Measurements from ENCODE around the gene TATDN2. TPM values are rescaled to one million over a fixed set of nuclear protein-coding genes. Genes with fewer than 3 reads are reported as not detected.
A peak's percentile ranks its signal among the peaks of the same experiment; 100 is the strongest.

The TATDN2 gene
- total and polyA plus RNA-seq, 4 donors, result 12.0 to 32.9 (median 23.8) TPM

DNA sequence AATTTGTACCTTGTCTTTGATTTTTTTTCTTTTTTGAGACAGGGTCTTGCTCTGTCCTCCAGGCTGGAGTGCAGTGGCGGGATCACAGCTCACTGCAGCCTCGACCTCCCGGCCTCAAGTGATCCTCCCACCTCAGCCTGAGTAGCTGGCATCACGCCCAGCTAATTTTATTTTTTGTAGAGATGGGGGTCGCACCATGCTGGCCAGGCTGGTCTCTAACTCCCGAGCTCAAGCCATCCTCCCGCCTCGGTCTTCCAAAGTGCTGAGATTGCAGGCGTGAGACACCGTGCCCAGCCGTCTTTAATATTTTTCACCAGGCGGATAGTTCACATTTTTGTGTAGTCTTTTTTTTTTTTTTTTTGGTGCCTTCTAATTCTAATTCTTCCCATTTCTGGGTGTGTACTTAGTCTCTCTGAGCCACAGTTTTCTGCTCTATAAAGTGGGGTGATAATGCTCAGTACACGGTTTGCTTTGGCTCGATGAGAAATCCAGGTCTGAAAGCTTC, 528 bp upstream of the TATDN2 start:
- Histone ChIP-seq H3K4me3 (peak overlapping the region; percentile 86), H3K27ac (ENCODE audit: low read depth in 1 of 2, low read length in 1 of 2) (peak overlapping the region in 1 of 2 donors; percentile 90), H3K9me3 (ENCODE audit: control insufficient read depth in 4 of 4, insufficient read depth in 3 of 4, low read length in 3 of 4) (peaks cover 0 to 6% (median 1%) of the 10 kb centered on the region in 4 donors), H3K36me3 (ENCODE audit: control insufficient read depth in 4 of 4, insufficient read depth in 4 of 4, low read length in 4 of 4) (peaks cover 0 to 3% (median under 1%) of the 10 kb centered on the region in 4 donors), H3K27me3 (ENCODE audit: control insufficient read depth in 3 of 3, insufficient read depth in 3 of 3, low read length in 2 of 3) (no peaks in the 10 kb centered on the region), H3K4me1 (ENCODE audit: control insufficient read depth in 5 of 5, insufficient read depth in 5 of 5, low read length in 5 of 5) (peaks cover 0 to 24% (median 9%) of the 10 kb centered on the region in 5 donors), H3K9ac (ENCODE audit: insufficient read depth in 1 of 2, low read length in 2 of 2) (peak overlapping the region in 1 of 2 donors; percentile 71)
- 44 to 57% methylated on average over 14 of the region's 14 CpGs for whole genome bisulfite sequencing, 2 donors
- TF ChIP-seq CTCF (IDR thresholded peaks at IDR 0.05; ENCODE audit: control extremely low read depth, extremely low read depth), result no peak
- DNase-seq, result peak in 1 of 3 donors; percentile 14
- no peak for ATAC-seq (ENCODE audit: insufficient read depth, low FRiP score)

- DNase-seq (peak; percentile 11 to 18 (median 17)), ATAC-seq (ENCODE audit: insufficient read depth, low FRiP score) (no peak)
- no peak for TF ChIP-seq CTCF (IDR thresholded peaks at IDR 0.05; ENCODE audit: control extremely low read depth, extremely low read depth)
- WGBS, 2 donors, result 1 to 3% methylated on average over 27 to 32 of the region's 32 CpGs
- Histone ChIP-seq H3K9me3 (ENCODE audit: control insufficient read depth in 4 of 4, insufficient read depth in 3 of 4, low read length in 3 of 4) (peaks cover 0 to 6% (median 1%) of the 10 kb centered on the region in 4 donors), H3K9ac (ENCODE audit: insufficient read depth in 1 of 2, low read length in 2 of 2) (peak overlapping the region; percentile 49), H3K4me1 (ENCODE audit: control insufficient read depth in 5 of 5, insufficient read depth in 5 of 5, low read length in 5 of 5) (peaks cover 0 to 24% (median 10%) of the 10 kb centered on the region in 5 donors), H3K27me3 (ENCODE audit: control insufficient read depth in 3 of 3, insufficient read depth in 3 of 3, low read length in 2 of 3) (no peaks in the 10 kb centered on the region), H3K27ac (ENCODE audit: low read depth in 1 of 2, low read length in 1 of 2) (peak overlapping the region; percentile 88 to 90), H3K36me3 (ENCODE audit: control insufficient read depth in 4 of 4, insufficient read depth in 4 of 4, low read length in 4 of 4) (peaks cover 0 to 14% (median 11%) of the 10 kb centered on the region in 4 donors), H3K4me3 (peak overlapping the region; percentile 86)
Observed at GRCh38 chr3:10248984-10249748, 907 bp downstream of the TATDN2 start.

DNA sequence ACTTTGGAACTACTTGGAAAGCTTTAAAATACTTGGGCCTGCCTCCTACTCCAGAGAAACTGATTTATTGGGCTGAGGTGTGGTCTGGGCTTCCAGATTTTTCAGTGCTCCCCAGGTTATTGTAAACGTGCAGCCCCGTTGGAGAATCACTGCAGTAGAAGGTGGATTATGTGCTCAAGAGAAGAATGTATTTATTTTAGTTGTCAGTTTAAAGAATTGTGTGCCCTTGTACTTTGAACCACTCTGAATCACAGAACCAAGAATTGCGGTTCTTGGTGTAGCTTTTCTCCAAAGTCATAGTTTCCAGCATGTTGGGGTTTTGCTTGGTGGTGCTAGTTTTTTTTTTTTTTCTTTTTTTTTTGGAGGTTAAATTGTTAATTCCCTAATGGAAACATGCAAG, 1.6 kb downstream of the TATDN2 start:
- Histone ChIP-seq H3K4me3 (peak overlapping the region; percentile 86), H3K27me3 (ENCODE audit: control insufficient read depth in 3 of 3, insufficient read depth in 3 of 3, low read length in 2 of 3) (no peaks in the 10 kb centered on the region), H3K4me1 (ENCODE audit: control insufficient read depth in 5 of 5, insufficient read depth in 5 of 5, low read length in 5 of 5) (peaks cover 0 to 24% (median 10%) of the 10 kb centered on the region in 5 donors), H3K9me3 (ENCODE audit: control insufficient read depth in 4 of 4, insufficient read depth in 3 of 4, low read length in 3 of 4) (peaks cover 0 to 6% (median 1%) of the 10 kb centered on the region in 4 donors), H3K27ac (ENCODE audit: low read depth in 1 of 2, low read length in 1 of 2) (no peak overlapping the region), H3K36me3 (ENCODE audit: control insufficient read depth in 4 of 4, insufficient read depth in 4 of 4, low read length in 4 of 4) (peaks cover 0 to 16% (median 12%) of the 10 kb centered on the region in 4 donors), H3K9ac (ENCODE audit: insufficient read depth in 1 of 2, low read length in 2 of 2) (peak overlapping the region in 1 of 2 donors; percentile 6)
- 21 to 42% methylated on average over 3 of the region's 3 CpGs for WGBS, 2 donors
- no peak for DNase-seq
- no peak for TF ChIP-seq CTCF (IDR thresholded peaks at IDR 0.05; ENCODE audit: control extremely low read depth, extremely low read depth)
- ATAC-seq (ENCODE audit: insufficient read depth, low FRiP score), result no peak
